Keratinocyte (primary cell): ENCODE measurements around the gene IHH. TPM values are rescaled to one million over a fixed set of nuclear protein-coding genes. Genes with fewer than 3 reads are reported as not detected.

Source experiments
- DNase-seq: peaks from one replicate; pipeline ENCODE4 v3.0.0-alpha.2; 2011; ENCODE audit warnings: low read depth, missing footprints, low spot score
- FAIRE-seq: peaks from 2 replicates; lab custom pipeline; 2011; peaks lifted over from hg19 to GRCh38; lab: Jason Lieb, UNC
- H2AFZ ChIP-seq: 2 replicates; pipeline ENCODE4 v1.6.0; 2012; ENCODE audit warnings: low read length, control low read depth, inconsistent platforms; ENCODE audit not compliant: control insufficient read depth
- H3K27ac ChIP-seq: 2 replicates; pipeline ENCODE4 v1.5.1; 2011; ENCODE audit warnings: low read length; ENCODE audit not compliant: control insufficient read depth, insufficient read depth
- H3K27me3 ChIP-seq: 3 replicates; pipeline ENCODE4 v1.6.0; 2011; ENCODE audit warnings: low read length; ENCODE audit not compliant: control insufficient read depth, insufficient read depth; ENCODE audit errors: extremely low read depth
- H3K36me3 ChIP-seq, 2 experiments: 2 replicates in 1 of 2; 3 replicates in 1 of 2; pipeline ENCODE4 v1.5.1; 2011; ENCODE audit warnings: low read length in 2 of 2, mild to moderate bottlenecking in 1 of 2; ENCODE audit not compliant: control insufficient read depth in 2 of 2, insufficient read depth in 2 of 2; ENCODE audit errors: extremely low read depth in 1 of 2
- H3K4me1 ChIP-seq: 3 replicates; pipeline ENCODE4 v1.5.1; 2011; ENCODE audit warnings: low read length; ENCODE audit not compliant: control insufficient read depth, insufficient read depth; ENCODE audit errors: extremely low read depth
- H3K4me2 ChIP-seq: 3 replicates; pipeline ENCODE4 v1.6.0; 2011; ENCODE audit warnings: low read depth, low read length; ENCODE audit not compliant: control insufficient read depth, insufficient read depth; ENCODE audit errors: extremely low read depth
- H3K4me3 ChIP-seq, 3 experiments: fragments of 200-600 bp in 1 of 3; sonication (generic) in 1 of 3; 2 replicates in 2 of 3; 3 replicates in 1 of 3; pipeline ENCODE4 v1.5.1; 2011 to 2016; ENCODE audit warnings: low read length in 3 of 3, mild to moderate bottlenecking in 3 of 3, control low read depth in 2 of 3, inconsistent platforms in 1 of 3, low read depth in 1 of 3, mixed read lengths in 1 of 3, mixed run types in 1 of 3, moderate library complexity in 1 of 3; ENCODE audit not compliant: control insufficient read depth in 2 of 3, insufficient read depth in 2 of 3; ENCODE audit errors: extremely low read depth in 1 of 3
- H3K79me2 ChIP-seq: 2 replicates; pipeline ENCODE4 v1.6.0; 2012; ENCODE audit warnings: low read length; ENCODE audit not compliant: control insufficient read depth, insufficient read depth
- H3K9ac ChIP-seq: 3 replicates; pipeline ENCODE4 v1.6.0; 2011; ENCODE audit warnings: low read length; ENCODE audit not compliant: control insufficient read depth, insufficient read depth; ENCODE audit errors: extremely low read depth
- H3K9me1 ChIP-seq: 3 replicates; pipeline ENCODE4 v1.6.0; 2011; ENCODE audit warnings: low read length; ENCODE audit not compliant: control insufficient read depth, insufficient read depth; ENCODE audit errors: extremely low read depth
- H3K9me3 ChIP-seq: 2 replicates; pipeline ENCODE4 v1.5.1; 2012; ENCODE audit warnings: low read depth, low read length; ENCODE audit not compliant: control insufficient read depth
- H4K20me1 ChIP-seq: 3 replicates; pipeline ENCODE4 v1.6.0; 2011; ENCODE audit warnings: low read length; ENCODE audit not compliant: control insufficient read depth, insufficient read depth; ENCODE audit errors: extremely low read depth
- EZH2 ChIP-seq: IDR thresholded peaks from one replicate; pipeline ENCODE4 v1.6.1; 2012; ENCODE audit warnings: inconsistent platforms, mild to moderate bottlenecking, low read length, moderate library complexity
- dilution Hi-C: fragments of 300-500 bp; cut with MboI; formaldehyde crosslinking; loops from one replicate; pipeline ENCODE4 v1.7.0; 2020; ENCODE audit warnings: low sequenced_read_pairs; ENCODE audit not compliant: extremely low pct_ligation_motif_present
- polyA plus RNA-seq, 5 experiments: library from polyadenylated mRNA; depleted of rRNA in 3 of 5; stranded (reverse) in 3 of 5; stranded (forward) in 1 of 5; unstranded in 1 of 5; fragments of >200 nt; gene quantifications; 1 replicate in 1 of 5; 2 replicates in 3 of 5; 3 replicates in 1 of 5; pipeline versions ENCODE4 v1.2.1 to v1.2.3, GENCODE V29; 2011 to 2012; ENCODE audit warnings: missing spikeins in 2 of 5, low read depth in 1 of 5, low replicate concordance in 1 of 5
- TF ChIP-seq, protein P1 (sequence below), 3 experiments: IDR thresholded peaks in 1 of 3; conservative IDR thresholded peaks in 1 of 3; optimal IDR thresholded peaks in 1 of 3; 2 replicates in 2 of 3; 3 replicates in 1 of 3; pipeline versions ENCODE3 to v1.5.1; 2011; ENCODE audit warnings: low read length in 3 of 3, mild to moderate bottlenecking in 3 of 3, moderate library complexity in 2 of 3, control low read depth in 1 of 3, inconsistent platforms in 1 of 3; ENCODE audit not compliant: insufficient read depth in 2 of 3; ENCODE audit errors: extremely low read depth in 1 of 3

IHH gene
- polyA plus RNA-seq, 1 donor (not counting 4 experiments of a cell fraction or from before 2014, with no cell fraction given): not detected

DNA sequence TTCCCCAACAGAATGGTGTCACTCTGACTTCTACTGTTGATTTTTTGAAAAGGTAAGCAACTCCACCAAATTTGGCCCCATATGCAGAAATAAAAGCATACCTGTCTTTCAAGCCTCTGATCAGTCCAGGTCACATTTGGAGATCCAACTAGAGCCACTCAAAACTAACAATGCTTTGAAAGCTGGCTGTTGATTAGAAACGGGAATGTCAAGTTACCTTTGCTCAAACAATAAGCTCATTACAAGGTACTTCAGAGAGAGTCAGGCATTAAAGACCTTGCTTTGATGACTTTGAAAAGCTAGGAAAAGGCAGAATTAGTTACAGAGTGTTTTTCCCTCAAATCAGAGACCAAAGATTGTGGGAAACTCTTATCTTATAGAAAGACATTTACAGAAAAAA is 4.8 kb upstream of the IHH start:
- Histone ChIP-seq H3K9me1 (no peaks in the 10 kb centered on the region), H3K4me1 (no peaks in the 10 kb centered on the region), H3K9me3 (no peaks in the 10 kb centered on the region), H3K4me3 (no peak overlapping the region), H4K20me1 (no peaks in the 10 kb centered on the region), H3K4me2 (no peak overlapping the region), H3K36me3 (no peaks in the 10 kb centered on the region), H3K27me3 (peaks cover 33% of the 10 kb centered on the region), H3K9ac (no peak overlapping the region), H2AFZ (no peak overlapping the region), H3K79me2 (no peaks in the 10 kb centered on the region), H3K27ac (no peak overlapping the region)
- TF ChIP-seq, protein P1, sequence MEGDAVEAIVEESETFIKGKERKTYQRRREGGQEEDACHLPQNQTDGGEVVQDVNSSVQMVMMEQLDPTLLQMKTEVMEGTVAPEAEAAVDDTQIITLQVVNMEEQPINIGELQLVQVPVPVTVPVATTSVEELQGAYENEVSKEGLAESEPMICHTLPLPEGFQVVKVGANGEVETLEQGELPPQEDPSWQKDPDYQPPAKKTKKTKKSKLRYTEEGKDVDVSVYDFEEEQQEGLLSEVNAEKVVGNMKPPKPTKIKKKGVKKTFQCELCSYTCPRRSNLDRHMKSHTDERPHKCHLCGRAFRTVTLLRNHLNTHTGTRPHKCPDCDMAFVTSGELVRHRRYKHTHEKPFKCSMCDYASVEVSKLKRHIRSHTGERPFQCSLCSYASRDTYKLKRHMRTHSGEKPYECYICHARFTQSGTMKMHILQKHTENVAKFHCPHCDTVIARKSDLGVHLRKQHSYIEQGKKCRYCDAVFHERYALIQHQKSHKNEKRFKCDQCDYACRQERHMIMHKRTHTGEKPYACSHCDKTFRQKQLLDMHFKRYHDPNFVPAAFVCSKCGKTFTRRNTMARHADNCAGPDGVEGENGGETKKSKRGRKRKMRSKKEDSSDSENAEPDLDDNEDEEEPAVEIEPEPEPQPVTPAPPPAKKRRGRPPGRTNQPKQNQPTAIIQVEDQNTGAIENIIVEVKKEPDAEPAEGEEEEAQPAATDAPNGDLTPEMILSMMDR (optimal IDR thresholded peaks at IDR 0.05 in 1 of 3, IDR thresholded peaks at IDR 0.05 in 1 of 3, conservative IDR thresholded peaks at IDR 0.05 in 1 of 3; ENCODE audit: extremely low read depth in 1 of 3, insufficient read depth in 2 of 3, low read length in 3 of 3): no peak
- no peak for TF ChIP-seq EZH2
- DNase-seq (no peak), FAIRE-seq (no peak)
- dilution Hi-C loops: no loop called here

DNA sequence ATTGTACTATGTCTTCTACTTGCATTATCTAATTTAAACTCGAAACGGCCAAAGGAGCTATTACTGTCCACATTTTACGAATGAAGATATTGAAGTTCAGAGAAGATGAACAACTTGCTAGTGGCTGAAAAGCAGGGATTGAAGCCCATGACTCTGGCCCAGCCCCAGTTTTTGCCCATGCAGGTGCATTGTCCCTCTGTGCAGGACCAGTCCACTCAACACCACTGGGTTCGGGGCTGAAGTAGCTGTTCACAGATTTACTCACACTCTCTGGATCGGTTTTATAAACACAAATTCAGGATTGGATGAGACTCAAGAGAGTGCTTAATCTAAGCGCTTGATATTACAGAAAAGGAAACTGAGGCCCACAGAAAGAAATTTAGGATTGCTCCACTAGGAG is 1.4 kb upstream of the IHH start:
- Histone ChIP-seq H3K79me2 (no peaks in the 10 kb centered on the region), H3K9me3 (no peaks in the 10 kb centered on the region), H3K4me1 (peaks cover 8% of the 10 kb centered on the region), H3K36me3 (no peaks in the 10 kb centered on the region), H2AFZ (no peak overlapping the region), H4K20me1 (peaks cover 2% of the 10 kb centered on the region), H3K27me3 (peaks cover 67% of the 10 kb centered on the region), H3K4me3 (no peak overlapping the region), H3K9me1 (no peaks in the 10 kb centered on the region), H3K9ac (no peak overlapping the region), H3K27ac (no peak overlapping the region), H3K4me2 (no peak overlapping the region)
- FAIRE-seq (no peak), DNase-seq (no peak)
- TF ChIP-seq, protein P1 (optimal IDR thresholded peaks at IDR 0.05 in 1 of 3, IDR thresholded peaks at IDR 0.05 in 1 of 3, conservative IDR thresholded peaks at IDR 0.05 in 1 of 3; ENCODE audit: extremely low read depth in 1 of 3, insufficient read depth in 2 of 3, low read length in 3 of 3): no peak
- TF ChIP-seq EZH2: no peak
- dilution Hi-C loops: loop anchor here (5.0 kb wide), 1 partner anchor 85 kb away; no protein-coding TSS in a partner anchor
